ENCODE results near the gene GRIA1.
"Not testable (repeated sequence)": the region's sequence is repeated elsewhere in the genome, so short reads cannot be mapped to it uniquely, and the experiment has no call there.

GRIA1 gene

DNA sequence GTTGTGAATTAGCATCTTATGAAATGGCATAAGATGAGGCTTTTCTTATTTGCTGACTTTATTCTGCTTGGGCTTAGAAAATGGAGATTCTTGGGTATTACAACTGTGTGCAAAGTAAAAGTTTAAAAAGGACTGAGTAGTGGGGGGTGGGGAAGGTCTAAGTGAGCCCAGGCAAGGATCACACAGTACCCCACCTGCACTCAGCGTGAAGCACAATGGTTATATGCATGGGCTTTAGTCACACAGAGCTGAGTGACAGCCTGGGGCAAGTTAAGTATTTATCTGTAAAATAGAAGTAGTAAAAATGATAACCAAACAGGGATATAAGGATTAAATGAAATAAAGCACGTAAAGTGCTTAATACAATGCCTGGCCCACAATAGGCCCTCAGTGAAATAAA lies 300.9 kb downstream of the GRIA1 start:
- no peak for DNase-seq

DNA sequence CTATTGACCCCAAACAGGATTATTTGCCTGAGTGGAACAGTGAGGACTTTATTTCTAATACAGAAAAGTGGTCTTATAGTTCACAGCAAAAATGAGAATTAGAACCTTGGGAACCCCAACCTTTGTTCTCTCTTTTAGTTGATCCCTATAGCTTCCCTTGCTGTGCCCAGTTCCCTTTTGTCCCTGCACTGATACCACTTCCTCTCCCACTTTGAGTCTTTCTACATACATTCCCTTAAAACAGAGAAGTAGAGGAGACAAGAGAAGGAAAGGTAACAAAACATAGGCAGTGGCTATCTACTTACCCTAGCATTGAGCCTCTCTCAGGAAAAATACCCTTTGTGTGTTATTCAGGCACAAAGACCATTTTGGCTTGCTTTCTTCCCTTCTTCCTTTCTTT lies 301.8 kb downstream of the GRIA1 start:
- DNase-seq = no peak

DNA sequence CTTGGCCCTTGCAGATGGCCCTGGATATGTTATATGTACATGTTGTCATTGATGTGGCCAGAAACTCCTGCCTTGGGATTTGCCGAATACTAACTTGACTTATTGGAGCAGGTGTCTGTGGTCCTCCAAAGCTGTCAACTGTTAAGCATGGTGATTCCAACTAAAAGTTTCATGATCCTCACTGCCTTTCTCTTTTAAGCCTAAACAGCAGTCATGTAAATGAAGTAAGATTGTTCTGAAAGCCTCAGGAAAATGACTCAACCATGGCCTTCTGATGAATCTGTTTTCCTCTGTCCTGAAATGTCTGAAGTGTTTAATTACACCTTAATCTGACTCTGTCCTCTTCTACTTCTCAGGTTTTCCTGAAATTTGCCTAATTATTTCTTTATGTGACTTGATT lies 303.2 kb downstream of the GRIA1 start:
- DNase-seq = no peak

DNA sequence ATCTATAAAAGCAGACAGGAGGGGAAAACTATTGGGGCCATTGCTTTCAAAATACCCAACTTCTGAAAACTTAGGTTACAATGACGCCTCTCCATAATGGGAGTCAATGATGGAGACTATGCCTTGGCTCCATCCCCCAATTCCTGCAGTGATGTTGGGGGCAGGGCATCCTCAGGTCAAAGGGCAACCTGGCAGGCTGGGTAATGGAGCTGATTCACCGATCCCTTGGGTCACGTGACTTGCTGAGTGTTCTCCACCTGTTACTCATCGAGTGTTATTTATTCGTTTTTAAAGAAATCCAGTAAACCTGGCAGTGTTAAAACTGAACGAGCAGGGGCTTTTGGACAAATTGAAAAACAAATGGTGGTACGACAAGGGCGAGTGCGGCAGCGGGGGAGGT lies 303.9 kb downstream of the GRIA1 start:
- no peak for DNase-seq

DNA sequence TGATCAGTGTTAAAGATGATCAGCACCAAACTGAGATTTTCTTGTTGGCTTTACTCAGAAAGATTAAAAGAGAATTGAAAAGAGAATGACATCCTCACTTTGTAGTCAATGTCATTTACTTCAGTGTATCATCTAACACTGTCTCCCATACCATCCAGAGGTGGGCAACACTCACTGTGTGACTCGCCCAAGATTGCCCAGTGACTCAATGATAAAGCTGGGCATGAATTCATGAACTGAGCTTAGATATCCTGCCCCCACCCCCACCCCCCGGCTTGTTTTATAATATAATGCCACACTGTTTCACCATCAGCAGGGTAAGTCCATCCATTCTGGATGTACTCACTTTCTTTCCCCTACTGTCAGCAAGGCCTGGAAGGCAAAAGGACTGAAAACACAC lies 306.1 kb downstream of the GRIA1 start:
- no peak for DNase-seq

DNA sequence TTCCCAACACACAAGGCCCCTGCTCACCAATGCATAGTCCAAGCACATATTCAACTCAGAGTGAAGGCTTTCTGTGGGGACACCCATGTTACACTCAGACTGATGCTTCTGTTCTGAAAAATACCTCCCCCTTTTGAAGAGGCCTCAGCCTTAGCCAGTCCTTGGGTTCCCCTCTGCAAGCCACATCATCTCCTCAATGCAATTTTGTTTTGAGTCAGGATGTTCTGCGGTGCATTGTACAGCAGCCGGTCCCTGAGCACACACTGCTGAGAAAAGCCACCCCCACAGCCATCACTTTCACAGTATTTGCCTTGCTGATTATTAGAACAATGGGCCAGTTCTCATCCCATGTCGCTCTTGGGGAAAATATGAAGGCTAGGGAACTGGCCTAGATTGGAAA lies 307.0 kb downstream of the GRIA1 start:
- DNase-seq = no peak

DNA sequence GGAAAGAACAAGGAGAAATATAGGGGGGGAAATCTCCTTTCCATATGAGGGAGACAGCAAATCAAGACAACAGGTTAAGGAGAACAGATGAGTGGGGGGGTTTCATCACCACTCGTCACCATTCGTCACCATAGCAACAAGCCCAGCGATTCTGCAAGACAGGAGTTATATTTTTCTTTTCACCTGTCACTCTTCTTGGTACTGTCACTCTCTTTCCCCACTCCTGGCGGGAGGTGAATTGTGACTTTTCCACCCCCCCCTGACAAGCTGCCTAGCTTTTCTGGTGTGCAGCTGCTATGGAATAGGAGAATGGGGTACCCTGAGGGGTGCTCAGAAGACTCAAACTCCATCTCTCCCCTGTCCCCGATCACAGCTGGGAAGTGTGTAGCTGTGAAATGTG lies 308.4 kb downstream of the GRIA1 start:
- no peak for DNase-seq

DNA sequence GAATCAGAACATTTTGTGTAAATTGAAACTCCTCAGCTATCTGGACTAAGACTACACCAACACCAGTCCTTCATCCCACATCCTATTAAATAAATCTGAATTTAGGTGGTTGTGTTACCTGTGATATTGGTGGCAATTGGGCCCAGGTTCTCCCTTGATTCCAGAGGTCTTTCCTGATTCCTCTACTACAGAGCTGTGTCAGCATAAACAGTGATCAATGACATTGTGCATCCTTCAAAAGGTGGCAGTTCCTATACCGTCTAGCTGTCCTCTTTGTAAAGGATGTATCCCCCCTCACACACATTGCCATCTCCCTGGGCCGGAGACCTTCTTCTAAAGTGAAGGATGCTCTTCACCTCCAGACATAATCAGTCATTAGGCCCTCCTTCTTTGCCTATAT lies 309.0 kb downstream of the GRIA1 start:
- DNase-seq = no peak

DNA sequence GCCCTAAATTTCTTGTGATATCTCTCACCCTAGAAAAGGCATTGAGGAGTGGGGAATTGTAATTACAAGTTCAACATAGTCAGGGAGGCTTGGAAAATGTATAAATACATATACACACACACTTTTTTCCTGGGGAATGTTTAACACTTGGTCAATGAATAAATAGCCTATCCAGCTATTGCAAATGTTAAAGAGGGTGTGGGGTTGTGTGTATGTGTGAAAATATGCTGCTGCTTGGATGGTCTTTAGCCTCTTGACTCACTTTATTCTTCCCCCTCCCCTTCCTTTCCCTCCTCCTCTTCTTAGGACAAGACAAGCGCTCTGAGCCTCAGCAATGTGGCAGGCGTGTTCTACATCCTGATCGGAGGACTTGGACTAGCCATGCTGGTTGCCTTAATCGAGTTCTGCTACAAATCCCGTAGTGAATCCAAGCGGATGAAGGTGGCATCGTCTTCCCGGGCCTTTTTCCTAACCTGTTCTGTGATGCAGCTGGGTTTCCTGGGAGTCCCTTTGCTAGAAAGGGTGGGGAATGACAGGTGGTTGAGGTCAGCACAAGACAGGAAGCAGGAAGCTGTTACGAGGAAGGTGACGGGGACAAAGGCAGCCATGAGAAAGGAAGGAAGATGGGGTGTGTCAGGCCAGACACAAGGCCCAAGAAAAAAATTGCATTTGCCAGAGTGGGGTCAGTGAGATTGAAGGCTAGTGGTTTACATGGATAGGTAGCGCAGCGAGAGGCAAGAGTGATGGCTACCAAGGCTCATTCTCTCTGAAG lies 311.8 kb downstream of the GRIA1 start:
- no peak for DNase-seq

DNA sequence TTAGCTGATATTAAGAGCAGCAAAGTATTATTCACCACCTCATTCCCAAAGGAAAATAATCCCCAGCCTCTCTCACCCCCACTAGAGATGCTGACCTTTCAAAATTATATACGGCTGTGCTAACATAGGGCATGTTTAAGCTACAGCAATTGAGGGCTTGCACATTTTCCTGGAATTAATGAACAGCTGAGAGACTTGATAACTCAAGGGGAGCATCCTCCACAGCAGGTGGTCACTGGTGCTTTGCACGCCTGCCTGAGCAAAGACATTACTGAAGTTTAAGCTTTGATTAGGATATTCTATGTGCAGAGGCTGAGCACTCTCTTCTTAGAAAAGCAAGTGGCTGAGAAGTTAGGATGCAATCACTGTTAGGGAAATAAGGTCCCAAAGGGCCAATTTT lies 317.3 kb downstream of the GRIA1 start:
- no peak for DNase-seq

DNA sequence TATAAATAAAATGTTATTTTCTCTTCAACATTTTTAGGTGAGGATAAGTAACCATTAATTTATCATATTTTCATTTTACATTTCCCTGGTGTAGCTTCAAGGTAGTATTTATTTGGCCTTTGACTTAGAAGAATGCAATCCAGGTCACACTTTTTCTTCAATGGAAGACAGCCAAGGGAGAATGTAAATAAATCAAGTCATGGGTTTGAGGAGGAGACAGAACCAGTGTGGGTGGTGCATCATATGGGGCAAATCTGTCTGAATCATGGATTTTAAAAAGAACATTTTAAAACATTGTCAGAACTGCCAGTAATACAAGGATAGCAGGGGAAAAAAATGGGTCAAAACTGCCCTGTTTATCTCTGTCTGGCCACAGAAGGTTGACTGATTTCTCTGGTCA lies 318.7 kb downstream of the GRIA1 start:
- no peak for DNase-seq

DNA sequence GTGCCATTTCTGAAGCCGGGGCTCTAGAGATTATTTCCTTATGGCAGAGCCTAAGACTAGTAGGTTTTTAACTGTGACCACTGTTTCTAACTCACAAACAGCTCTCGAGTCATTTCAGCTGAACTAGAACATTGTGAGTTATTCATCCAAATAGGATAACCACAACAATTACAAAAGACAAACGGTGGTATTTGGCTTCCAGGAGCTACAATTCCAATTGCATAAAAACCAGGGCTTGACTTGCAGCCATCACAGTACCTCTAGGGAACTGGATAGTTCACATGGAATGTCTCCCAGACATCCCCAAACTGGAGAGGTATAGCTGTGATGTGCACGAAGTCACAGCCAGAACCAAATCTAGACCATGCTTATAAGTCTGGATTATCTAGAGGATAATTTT lies 323.4 kb downstream of the GRIA1 start:
- DNase-seq = no peak

DNA sequence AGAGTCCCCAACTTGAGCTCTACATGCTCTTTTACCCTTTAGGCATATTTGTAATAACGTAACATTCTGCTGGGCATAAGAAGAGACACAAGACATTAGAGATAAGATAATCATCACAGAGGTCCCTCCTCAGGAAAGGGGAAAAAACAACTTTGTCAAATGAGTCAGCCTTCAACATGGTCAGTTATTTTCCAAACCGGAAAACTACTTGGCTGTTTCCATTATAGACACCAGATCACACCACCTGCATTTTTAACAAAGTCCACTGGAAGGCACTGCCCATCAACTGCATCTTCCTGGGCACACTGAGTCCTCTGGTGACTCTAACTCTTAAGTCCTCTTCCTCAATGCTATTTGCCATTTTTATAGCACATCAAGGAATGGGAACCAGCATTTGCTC lies 326.4 kb downstream of the GRIA1 start:
- DNase-seq = no peak

DNA sequence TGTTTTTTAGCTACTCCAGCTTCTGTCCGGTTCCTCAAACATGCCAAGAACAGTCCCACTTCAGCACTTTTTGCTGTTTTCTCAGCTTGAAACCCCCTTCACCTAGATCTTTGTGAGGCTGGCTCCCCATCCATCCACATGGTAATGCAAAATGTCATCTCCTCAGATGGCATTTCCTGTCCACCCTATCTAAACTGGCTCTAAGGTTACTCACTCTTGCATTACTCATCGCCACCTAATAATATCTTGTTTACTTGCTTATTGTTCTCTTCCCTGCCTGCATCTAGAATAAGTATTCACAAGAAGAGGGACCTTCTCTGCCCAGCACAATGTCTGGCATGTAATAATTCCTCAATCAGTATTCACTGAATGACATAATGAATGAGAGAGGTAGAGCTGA lies 328.2 kb downstream of the GRIA1 start:
- no peak for DNase-seq

DNA sequence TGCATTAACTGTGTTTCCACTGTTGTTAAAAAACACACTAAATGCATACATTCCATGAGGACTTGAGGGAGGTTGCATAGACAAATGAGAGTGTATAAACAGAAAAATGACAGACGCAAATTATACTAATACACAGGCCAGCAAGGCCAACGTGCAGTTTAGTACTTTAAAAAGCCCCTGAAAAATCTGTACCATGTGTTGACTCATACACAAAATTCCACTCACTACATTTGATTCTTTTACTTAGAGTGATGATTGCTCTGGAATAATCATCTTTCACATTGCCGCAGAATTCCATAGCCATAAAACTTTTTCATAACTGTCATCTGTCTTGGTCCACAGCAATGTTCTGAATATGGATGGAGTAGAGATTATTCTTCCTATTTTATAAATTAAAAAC lies 332.6 kb downstream of the GRIA1 start:
- DNase-seq = no peak

DNA sequence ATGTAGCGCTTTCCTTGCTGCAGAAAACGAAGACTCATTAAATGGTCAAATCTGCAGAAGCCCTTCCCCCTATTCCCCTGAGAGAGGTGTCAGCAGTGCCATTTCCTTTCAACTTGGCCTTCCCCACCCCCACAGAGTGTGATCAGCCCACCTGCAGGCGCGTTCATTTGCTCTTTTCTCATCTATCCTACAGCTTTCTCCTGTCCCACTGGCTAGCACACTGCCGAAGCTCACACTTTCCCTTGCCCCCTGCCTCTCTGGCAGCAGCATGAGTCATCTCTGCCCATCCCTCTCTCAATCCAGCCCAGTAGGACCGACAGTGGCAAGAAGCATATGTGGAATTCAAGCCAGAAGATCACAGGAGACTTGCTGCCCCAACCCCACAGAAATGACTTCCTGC lies 334.4 kb downstream of the GRIA1 start:
- DNase-seq = peak; percentile 73

DNA sequence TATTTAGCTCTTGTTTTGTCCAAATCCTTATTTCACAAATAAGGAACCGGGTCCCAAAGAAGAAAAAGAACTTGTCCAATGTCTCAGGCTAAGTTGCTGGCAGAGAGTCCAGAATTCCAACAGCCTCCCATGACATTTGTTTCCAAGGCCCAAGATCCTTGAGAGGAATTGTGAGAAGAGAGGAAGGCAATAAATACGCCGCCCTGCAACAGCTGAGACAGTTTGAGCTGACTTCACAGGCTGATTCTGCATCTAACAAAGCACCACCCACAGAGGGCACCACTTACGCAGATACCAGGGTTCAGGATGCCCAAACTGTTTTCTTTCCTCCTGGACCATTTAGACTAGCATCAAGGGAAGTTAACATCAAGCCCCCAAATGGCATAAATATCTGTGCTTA lies 336.9 kb downstream of the GRIA1 start:
- DNase-seq = no peak

DNA sequence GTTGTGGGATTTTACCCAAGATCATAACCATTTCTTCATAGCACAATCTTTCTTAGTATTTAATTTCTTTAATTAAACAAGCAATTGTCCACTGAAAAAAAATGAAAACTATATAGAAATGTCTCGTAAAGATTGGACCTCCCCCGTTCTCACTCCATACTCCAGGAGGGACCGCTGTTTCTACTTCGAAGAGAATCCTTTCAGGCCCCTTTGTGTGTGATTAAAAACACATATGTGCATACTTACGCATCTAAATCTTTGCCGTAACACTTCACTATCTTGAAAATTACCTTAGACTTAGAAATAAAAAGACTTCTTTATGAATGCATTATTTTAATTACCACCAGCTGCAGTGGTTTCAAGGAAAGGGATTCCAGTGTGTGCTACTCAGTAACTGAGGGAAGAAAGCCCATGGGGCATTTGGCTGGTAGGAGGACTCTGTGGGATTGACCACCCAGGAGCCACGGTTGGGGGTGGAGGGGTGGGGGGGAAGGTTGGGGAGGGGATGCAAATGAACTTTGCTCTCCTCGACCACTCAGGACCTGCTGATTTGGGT lies 339.1 kb downstream of the GRIA1 start:
- no peak for DNase-seq

DNA sequence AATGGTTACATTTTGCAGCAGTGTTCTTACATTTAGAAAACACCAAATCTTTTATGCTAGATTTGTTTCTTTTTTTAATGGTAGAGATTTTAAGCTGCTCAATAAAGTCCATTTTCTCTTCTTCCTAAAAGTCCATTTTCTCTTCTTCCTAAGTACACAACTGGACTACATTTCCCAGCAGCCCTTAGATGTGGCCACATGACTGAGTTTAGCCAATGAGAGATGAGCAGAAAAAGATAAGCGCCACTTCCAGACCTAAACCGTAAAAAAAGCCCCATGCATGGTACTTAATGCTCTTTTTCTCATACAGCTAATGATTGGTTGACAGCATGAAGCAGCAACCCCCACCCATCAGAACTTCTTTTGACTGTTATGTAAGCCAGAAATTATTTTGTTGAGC lies 341.5 kb downstream of the GRIA1 start:
- DNase-seq = no peak

DNA sequence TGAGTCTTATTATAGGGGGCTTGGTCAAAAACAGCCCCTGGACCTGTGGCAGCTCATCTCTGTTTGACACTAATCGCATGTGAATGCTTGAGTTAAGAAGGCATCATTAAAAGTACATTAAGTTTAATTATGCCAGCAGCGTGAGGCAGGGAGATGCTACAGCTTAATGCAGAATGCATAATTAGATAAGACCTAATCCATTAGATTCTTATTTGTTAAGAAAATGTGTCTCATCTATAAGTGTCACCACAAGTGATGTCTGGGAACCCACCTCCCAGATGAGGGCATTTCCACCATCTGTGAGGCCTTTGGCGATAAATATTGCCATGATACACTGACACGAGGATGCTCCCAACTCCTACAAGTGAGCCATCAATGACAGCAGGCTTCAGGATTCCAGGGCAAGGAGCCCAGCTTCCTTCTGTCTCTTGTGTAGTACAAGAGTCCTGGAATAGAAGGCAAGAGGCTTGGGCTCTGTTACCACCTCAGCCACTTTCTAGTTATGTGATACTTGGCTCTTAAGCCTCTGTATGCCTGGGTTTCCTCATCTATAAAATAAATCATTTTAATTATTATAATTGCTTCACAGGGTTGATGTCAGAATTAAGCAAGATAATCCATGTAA lies 345.5 kb downstream of the GRIA1 start:
- DNase-seq = no peak

DNA sequence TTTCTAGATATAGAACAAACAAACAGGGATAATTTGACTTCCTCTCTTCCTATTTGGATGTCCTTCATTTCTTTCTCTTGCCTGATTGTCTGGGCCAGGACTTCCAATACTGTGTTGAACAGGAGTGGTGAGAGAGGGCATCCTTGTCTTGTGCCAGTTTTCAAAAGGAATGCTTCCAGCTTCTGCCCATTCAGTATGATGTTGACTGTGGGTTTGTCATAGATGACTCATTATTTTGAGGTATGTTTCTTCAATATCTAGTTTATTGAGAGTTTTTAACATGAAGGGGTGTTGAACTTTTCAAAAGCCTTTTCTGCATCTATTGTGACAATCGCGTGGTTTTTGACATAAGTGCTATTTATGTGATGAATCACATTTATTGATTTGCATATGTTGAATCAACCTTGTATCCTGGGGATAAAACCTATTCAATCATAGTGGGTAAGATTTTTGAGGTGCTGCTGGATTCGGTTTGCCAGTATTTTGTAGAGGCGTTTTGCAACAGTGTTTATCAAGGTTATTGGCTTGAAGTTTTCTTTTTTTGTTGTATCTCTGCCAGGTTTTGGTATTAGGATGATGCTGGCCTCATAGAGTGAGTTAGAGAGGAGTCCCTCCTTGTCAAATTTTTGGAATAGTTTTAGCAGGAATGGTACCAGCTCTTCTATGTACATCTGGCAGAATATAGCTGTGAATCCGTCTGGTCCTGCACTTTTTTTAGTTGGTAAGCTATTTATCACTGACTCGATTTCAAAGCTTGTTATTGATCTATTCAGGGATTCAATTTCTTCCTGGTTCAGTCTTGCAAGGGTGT lies 359.0 kb downstream of the GRIA1 start:
- not testable (repeated sequence) for DNase-seq

DNA sequence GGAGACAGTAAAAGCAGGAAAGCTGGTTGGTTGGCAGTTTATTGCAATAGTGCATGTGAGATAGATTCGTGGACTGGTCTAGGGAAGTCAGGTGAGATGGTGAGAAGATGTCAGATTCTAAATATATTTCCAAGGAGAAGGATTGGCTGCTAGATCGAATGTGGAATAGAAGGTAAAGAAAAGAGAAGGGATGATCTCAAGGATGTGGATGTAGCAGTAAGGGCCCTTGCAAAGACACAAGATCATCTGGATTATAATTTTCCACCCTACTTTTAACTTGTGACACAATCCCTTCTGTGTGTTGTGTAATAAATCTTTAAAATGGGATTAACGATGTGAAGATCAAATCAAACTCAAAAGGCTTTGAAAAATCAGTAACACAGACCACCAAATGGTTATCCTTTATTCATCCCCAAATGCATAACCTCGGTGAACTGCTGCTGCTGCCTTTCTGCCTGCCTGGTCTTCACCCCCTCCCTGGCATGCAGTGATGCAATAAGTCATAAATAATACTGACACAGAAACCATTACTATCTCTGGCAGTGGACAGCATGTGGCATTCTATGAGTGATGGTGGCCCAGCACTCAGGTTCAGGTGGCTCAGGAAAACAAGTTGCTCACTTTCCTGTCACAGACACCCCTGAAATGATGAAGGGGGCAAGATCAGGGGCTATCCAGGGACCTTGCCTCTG lies 369.9 kb downstream of the GRIA1 start:
- DNase-seq = no peak

DNA sequence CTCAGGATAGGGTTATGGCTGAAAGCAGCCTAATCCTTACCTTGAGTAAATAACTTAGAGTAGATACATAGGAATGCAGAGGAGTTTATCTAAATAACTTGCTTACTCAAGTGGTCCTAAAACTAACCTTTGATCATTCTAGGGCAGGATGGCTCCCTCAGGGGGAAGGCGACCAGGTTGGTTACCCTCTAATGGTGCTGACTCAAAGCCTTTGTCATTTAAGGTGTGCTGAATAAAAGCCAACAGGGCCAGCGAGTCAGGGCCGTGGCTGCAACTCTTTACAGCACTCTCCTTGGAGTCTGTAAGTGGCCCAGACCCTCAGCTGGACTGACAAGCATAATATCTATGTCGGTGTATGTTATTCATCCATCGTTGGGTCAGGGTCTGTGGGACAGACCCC lies 372.4 kb downstream of the GRIA1 start:
- DNase-seq = not testable (repeated sequence)

Data from islet precursor cell (in vitro differentiated cells).